ENCODE data around the gene NPAS4. TPM values are rescaled to one million over a fixed set of nuclear protein-coding genes. Genes with fewer than 3 reads are reported as not detected.
"Not testable (repeated sequence)": the region's sequence is repeated elsewhere in the genome, so short reads cannot be mapped to it uniquely, and the experiment has no call there.

The NPAS4 gene
- total RNA-seq, 3 donors from 2014 or later (not counting 1 experiment from before 2014, with no cell fraction given) = not detected

DNA sequence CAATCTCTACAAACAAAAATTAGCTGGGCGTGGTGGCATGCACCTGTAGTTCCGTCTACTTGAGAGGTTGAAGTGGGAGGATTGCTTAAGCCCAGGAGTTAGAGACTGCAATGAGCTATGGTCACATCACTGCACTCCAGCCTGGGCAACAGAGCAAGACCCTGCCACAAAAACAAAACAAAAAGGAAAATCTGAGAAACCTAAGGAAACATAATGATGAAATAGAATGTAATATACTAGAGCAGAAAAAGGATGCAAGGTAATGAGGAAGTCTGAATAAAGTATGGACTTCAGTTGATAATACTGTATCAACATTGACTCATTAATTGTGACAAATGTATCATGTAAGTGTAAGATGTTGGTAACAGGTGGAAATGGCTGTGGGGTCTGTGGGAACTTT, 8.1 kb downstream of the NPAS4 start:
- no peaks in the 10 kb centered on the region for H3K4me1 ChIP-seq (ENCODE audit: control insufficient read depth, insufficient read depth, low read length)
- 89% methylated on average over 1 of the region's 2 CpGs for WGBS (ENCODE audit: insufficient coverage)
- H3K36me3 Mint-ChIP-seq = no peaks in the 10 kb centered on the region
- no peaks in the 10 kb centered on the region for H3K9me3 Mint-ChIP-seq
- intact Hi-C loops (cut with micrococcal nuclease) = no loop called here
- H3K27ac ChIP-seq (ENCODE audit: low read length) = no peak overlapping the region
- peaks cover 0 to 3% of the 10 kb centered on the region in 2 donors for H3K27me3 Mint-ChIP-seq (ENCODE audit: low read depth in 2 of 2)
- H3K27me3 ChIP-seq (ENCODE audit: control insufficient read depth, insufficient read depth, low read length) = peaks cover 3% of the 10 kb centered on the region
- no peak for DNase-seq
- no peak overlapping the region for H3K4me3 Mint-ChIP-seq
- H3K9me3 ChIP-seq (ENCODE audit: control insufficient read depth, insufficient read depth, low read length) = no peaks in the 10 kb centered on the region
- no peak for ATAC-seq
- no peak for TF ChIP-seq CTCF (IDR thresholded peaks at IDR 0.05)
- peaks cover 0 to 7% of the 10 kb centered on the region in 2 donors for H3K4me1 Mint-ChIP-seq
- no peak overlapping the region for H3K27ac Mint-ChIP-seq
- no peak overlapping the region for H3K4me3 ChIP-seq (ENCODE audit: low read length)
- H3K36me3 ChIP-seq (ENCODE audit: control insufficient read depth, insufficient read depth, low read length) = no peaks in the 10 kb centered on the region

- WGBS (ENCODE audit: insufficient coverage) = 38% methylated on average over 8 of the region's 9 CpGs
- intact Hi-C loops (cut with micrococcal nuclease) = loop anchor here (1.0 kb wide), 1 partner anchor 22 kb away; no protein-coding TSS in a partner anchor
- H3K9me3 Mint-ChIP-seq = no peaks in the 10 kb centered on the region
These were observed 9.3 kb downstream of the NPAS4 start for GRCh38 chr11:66429983-66430602.

GRCh38 chr11:66431287-66431686, 10.5 kb downstream of the NPAS4 start:
- H3K9me3 ChIP-seq (ENCODE audit: control insufficient read depth, insufficient read depth, low read length); DNase-seq; H3K27me3 Mint-ChIP-seq (ENCODE audit: low read depth in 2 of 2); H3K9me3 Mint-ChIP-seq; H3K36me3 ChIP-seq (ENCODE audit: control insufficient read depth, insufficient read depth, low read length); H3K4me1 Mint-ChIP-seq; ATAC-seq; H3K4me3 Mint-ChIP-seq; H3K27ac Mint-ChIP-seq; H3K27me3 ChIP-seq (ENCODE audit: control insufficient read depth, insufficient read depth, low read length); H3K4me1 ChIP-seq (ENCODE audit: control insufficient read depth, insufficient read depth, low read length); intact Hi-C loops (cut with micrococcal nuclease); H3K36me3 Mint-ChIP-seq; H3K4me3 ChIP-seq (ENCODE audit: low read length); H3K27ac ChIP-seq (ENCODE audit: low read length): not testable (repeated sequence)

More at GRCh38 chr11:66429983-66430602, 9.3 kb downstream of the NPAS4 start:
- H3K4me1 Mint-ChIP-seq = peaks cover 0 to 7% of the 10 kb centered on the region in 2 donors
- no peak overlapping the region for H3K27ac Mint-ChIP-seq
- peaks cover 0 to 3% of the 10 kb centered on the region in 2 donors for H3K27me3 Mint-ChIP-seq (ENCODE audit: low read depth in 2 of 2)
- Histone ChIP-seq H3K27me3 (ENCODE audit: control insufficient read depth, insufficient read depth, low read length) (no peaks in the 10 kb centered on the region), H3K9me3 (ENCODE audit: control insufficient read depth, insufficient read depth, low read length) (no peaks in the 10 kb centered on the region), H3K4me3 (ENCODE audit: low read length) (no peak overlapping the region), H3K27ac (ENCODE audit: low read length) (no peak overlapping the region), H3K36me3 (ENCODE audit: control insufficient read depth, insufficient read depth, low read length) (no peaks in the 10 kb centered on the region), H3K4me1 (ENCODE audit: control insufficient read depth, insufficient read depth, low read length) (no peaks in the 10 kb centered on the region)
- H3K4me3 Mint-ChIP-seq = no peak overlapping the region
- H3K36me3 Mint-ChIP-seq = no peaks in the 10 kb centered on the region
- peak; percentile 78 for TF ChIP-seq CTCF (IDR thresholded peaks at IDR 0.05)
- peak; percentile 62 to 86 for DNase-seq
- ATAC-seq = peak; percentile 63 to 76 (median 73)

GRCh38 chr11:66431871-66432329, 11.1 kb downstream of the NPAS4 start:
- H3K27ac Mint-ChIP-seq; H3K27ac ChIP-seq (ENCODE audit: low read length); H3K27me3 ChIP-seq (ENCODE audit: control insufficient read depth, insufficient read depth, low read length); H3K4me1 Mint-ChIP-seq; H3K9me3 ChIP-seq (ENCODE audit: control insufficient read depth, insufficient read depth, low read length); H3K27me3 Mint-ChIP-seq (ENCODE audit: low read depth in 2 of 2); DNase-seq; H3K4me1 ChIP-seq (ENCODE audit: control insufficient read depth, insufficient read depth, low read length); H3K4me3 Mint-ChIP-seq; ATAC-seq; H3K4me3 ChIP-seq (ENCODE audit: low read length); H3K36me3 Mint-ChIP-seq; intact Hi-C loops (cut with micrococcal nuclease); H3K9me3 Mint-ChIP-seq: not testable (repeated sequence)
- 91% methylated on average over 8 of the region's 8 CpGs for WGBS (ENCODE audit: insufficient coverage)
- peaks cover 13% of the 10 kb centered on the region for H3K36me3 ChIP-seq (ENCODE audit: control insufficient read depth, insufficient read depth, low read length)

All from natural killer cell (primary cell).